ENCODE measurements around the gene DCAF4.

Gene DCAF4

GRCh38 chr14:72892879-72893635, 33.2 kb upstream of the DCAF4 start:
- H3K9me3 ChIP-seq (ENCODE audit: severe bottlenecking) = no peaks in the 10 kb centered on the region
- H3K27ac ChIP-seq (ENCODE audit: poor library complexity, severe bottlenecking) = no peak overlapping the region
- no peaks in the 10 kb centered on the region for H3K4me1 ChIP-seq (ENCODE audit: insufficient read depth, poor library complexity, severe bottlenecking)
- DNase-seq (ENCODE audit: low spot score) = peak; percentile 61
- peak; percentile 2; the same call in 2 of the 3 replicates for ATAC-seq (ENCODE audit: low read depth)
- H3K36me3 ChIP-seq (ENCODE audit: low read depth) = no peaks in the 10 kb centered on the region
- TF ChIP-seq CTCF (IDR thresholded peaks at IDR 0.05; ENCODE audit: poor library complexity, severe bottlenecking) = no peak
- peak overlapping the region; percentile 55 for H3K4me3 ChIP-seq (ENCODE audit: severe bottlenecking)
- H3K27me3 ChIP-seq (ENCODE audit: insufficient read depth, poor library complexity, severe bottlenecking) = peaks cover 34% of the 10 kb centered on the region

- DNase-seq (ENCODE audit: low spot score) = peak; percentile 99
- TF ChIP-seq CTCF (IDR thresholded peaks at IDR 0.05; ENCODE audit: poor library complexity, severe bottlenecking) = no peak
- Histone ChIP-seq H3K36me3 (ENCODE audit: low read depth) (no peaks in the 10 kb centered on the region), H3K9me3 (ENCODE audit: severe bottlenecking) (no peaks in the 10 kb centered on the region), H3K4me3 (ENCODE audit: severe bottlenecking) (peak within 1 kb of the TSS; percentile 55), H3K27me3 (ENCODE audit: insufficient read depth, poor library complexity, severe bottlenecking) (peaks cover 34% of the 10 kb centered on the region), H3K4me1 (ENCODE audit: insufficient read depth, poor library complexity, severe bottlenecking) (no peaks in the 10 kb centered on the region), H3K27ac (ENCODE audit: poor library complexity, severe bottlenecking) (no peak within 1 kb of the TSS)
- ATAC-seq (ENCODE audit: low read depth) = peak; percentile 96
These were observed 32.5 kb upstream of the DCAF4 start, which contains the start of gene DPF3 for GRCh38 chr14:72893636-72894322. Gene DPF3, minus strand, starts transcription at chr14:72894101. Its CDS starts 13 bp downstream, at chr14:72894088.

GRCh38 chr14:72894323-72894622, 32.0 kb upstream of the DCAF4 start:
- Histone ChIP-seq H3K27ac (ENCODE audit: poor library complexity, severe bottlenecking) (no peak overlapping the region), H3K27me3 (ENCODE audit: insufficient read depth, poor library complexity, severe bottlenecking) (peaks cover 34% of the 10 kb centered on the region), H3K9me3 (ENCODE audit: severe bottlenecking) (no peaks in the 10 kb centered on the region), H3K4me1 (ENCODE audit: insufficient read depth, poor library complexity, severe bottlenecking) (no peaks in the 10 kb centered on the region), H3K4me3 (ENCODE audit: severe bottlenecking) (peak overlapping the region; percentile 55), H3K36me3 (ENCODE audit: low read depth) (no peaks in the 10 kb centered on the region)
- DNase-seq (ENCODE audit: low spot score) (peak; percentile 7), ATAC-seq (ENCODE audit: low read depth) (no peak)
- TF ChIP-seq CTCF (IDR thresholded peaks at IDR 0.05; ENCODE audit: poor library complexity, severe bottlenecking) = no peak

GRCh38 chr14:72894623-72895378, 31.5 kb upstream of the DCAF4 start:
- peaks cover 32% of the 10 kb centered on the region for H3K27me3 ChIP-seq (ENCODE audit: insufficient read depth, poor library complexity, severe bottlenecking)
- no peaks in the 10 kb centered on the region for H3K36me3 ChIP-seq (ENCODE audit: low read depth)
- peak overlapping the region; percentile 55 for H3K4me3 ChIP-seq (ENCODE audit: severe bottlenecking)
- H3K27ac ChIP-seq (ENCODE audit: poor library complexity, severe bottlenecking) = no peak overlapping the region
- H3K4me1 ChIP-seq (ENCODE audit: insufficient read depth, poor library complexity, severe bottlenecking) = no peaks in the 10 kb centered on the region
- H3K9me3 ChIP-seq (ENCODE audit: severe bottlenecking) = no peaks in the 10 kb centered on the region
- peak; percentile 8; the same call in 1 of the 3 replicates for ATAC-seq (ENCODE audit: low read depth)
- no peak for DNase-seq (ENCODE audit: low spot score)
- no peak for TF ChIP-seq CTCF (IDR thresholded peaks at IDR 0.05; ENCODE audit: poor library complexity, severe bottlenecking)

Data from RWPE2 (cell line).